NCI-H2171 (cell line): ENCODE measurements around the gene CASP6.

Experiments
- DNase-seq: peaks from one replicate; lab custom pipeline; 2025; lab: John Stamatoyannopoulos, UW

CASP6 gene

GRCh38 chr4:109671350-109671749 is 31.9 kb downstream of the CASP6 start:
- DNase-seq: no peak

- no peak for DNase-seq
These were observed 37.3 kb downstream of the CASP6 start for GRCh38 chr4:109665783-109666485.

- no peak for DNase-seq
These were observed 40.5 kb downstream of the CASP6 start for GRCh38 chr4:109662771-109663170.

GRCh38 chr4:109662116-109662515 is 41.1 kb downstream of the CASP6 start:
- DNase-seq: no peak

- DNase-seq: no peak
These were observed 44.3 kb downstream of the CASP6 start for GRCh38 chr4:109658871-109659410.

- DNase-seq: no peak
These were observed 45.3 kb downstream of the CASP6 start for GRCh38 chr4:109657854-109658418.

DNA sequence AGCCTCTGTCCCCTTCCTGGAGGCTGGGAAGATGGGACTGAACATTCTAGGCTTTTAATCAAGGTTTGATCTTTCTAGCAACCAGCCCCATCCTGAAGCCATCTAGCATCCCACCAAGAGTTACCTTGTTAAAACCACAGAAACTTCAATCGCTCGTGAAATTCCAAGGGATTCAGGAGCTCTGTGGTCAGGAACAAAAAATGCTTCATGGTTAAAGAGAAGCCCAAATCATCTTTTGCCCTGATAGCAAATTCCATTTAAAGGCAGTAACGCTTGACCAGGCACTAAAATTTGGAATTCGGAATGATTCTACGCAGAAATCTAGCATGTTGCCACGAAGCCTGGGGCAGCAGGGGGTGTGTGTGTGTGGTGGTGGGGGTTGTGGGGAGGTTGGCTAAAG is 47.8 kb downstream of the CASP6 start:
- DNase-seq: no peak

- no peak for DNase-seq
These were observed 53.4 kb downstream of the CASP6 start for GRCh38 chr4:109649872-109650271.

GRCh38 chr4:109648997-109649575 is 54.2 kb downstream of the CASP6 start:
- no peak for DNase-seq

DNA sequence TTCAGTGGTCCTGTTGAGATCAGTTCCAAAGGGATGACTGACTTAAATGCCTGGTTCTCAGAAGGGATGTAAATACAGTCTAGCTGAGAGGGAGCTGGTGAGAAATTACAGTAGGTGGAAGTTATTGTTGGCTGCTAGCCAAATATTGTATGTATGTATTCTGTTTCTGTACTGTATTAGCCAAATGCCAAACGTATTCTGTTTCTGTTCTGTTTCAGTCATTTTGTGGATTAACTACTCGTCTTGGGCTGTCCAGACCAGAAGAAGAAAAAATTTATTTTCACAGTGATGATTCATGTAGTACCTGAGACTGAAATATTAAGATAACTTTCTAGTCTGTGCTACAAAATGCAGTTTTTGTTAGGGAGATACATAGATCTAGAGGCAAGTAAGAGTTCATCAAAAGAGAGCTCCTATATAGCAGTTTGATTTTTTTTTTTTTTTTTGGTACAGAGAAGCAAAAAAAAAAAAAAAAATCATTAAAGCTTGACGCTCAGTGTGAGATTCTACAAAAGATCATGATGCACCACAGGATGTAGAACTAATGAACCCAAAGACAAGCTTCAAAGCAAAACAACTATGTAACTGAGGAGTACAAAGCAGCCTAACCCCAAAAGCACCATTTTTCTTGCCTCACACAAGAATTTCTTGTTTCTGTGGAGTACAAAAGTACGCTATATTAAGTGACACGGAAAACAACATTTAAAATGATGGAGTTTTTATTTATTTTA is 54.8 kb downstream of the CASP6 start:
- DNase-seq: no peak

DNA sequence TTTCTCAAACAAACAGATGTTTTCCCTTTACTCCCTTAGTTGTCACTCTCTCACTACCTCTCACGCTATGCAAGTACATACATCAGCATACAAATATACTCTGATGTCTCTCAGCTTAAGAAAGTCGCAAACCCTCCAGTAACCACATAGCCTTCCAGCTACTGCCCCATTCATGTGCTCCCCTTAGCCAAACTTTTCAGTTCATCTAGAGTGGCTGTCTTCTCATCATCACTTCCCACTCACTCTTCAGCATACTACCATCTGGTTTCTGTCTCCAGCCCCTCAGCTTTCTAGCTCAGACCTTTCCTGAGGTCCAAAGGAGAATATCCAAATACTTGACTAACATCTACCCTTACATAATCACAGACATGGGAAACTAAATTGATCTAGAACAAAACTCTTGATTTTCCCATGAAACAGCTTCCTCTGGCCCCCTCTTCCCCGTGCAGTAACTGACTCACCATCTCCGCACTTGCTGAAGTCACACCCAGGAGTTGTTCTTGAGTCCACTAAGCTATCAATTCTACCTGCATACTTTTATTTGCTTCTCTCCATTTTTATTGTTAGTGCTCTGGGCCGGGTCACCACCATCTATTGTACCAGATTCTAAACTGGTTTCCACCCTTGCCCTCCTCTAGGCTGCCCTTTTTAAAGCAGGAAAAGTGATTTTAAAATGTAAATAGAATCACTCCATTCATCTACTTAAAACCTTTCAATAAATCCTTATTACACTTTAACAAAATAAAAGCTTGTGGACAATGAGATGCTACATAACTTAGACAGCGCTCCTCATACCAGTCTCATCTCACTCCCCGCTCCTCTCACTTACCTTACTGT is 57.2 kb downstream of the CASP6 start:
- DNase-seq: no peak

- no peak for DNase-seq
These were observed 62.6 kb downstream of the CASP6 start for GRCh38 chr4:109640644-109641043.
